GM12892 (cell line): Measurements from ENCODE around the gene HMX1.

Experiments
- POLR2A ChIP-seq: IDR thresholded peaks from 2 replicates; pipeline ENCODE4 v1.6.1; 2011; ENCODE audit warnings: low read depth, low read length, control low read depth
- POLR2AphosphoS5 ChIP-seq: IDR thresholded peaks from 2 replicates; pipeline ENCODE4 v1.6.1; 2011; ENCODE audit warnings: low read depth, low read length, control low read depth
- TAF1 ChIP-seq: IDR thresholded peaks from 2 replicates; pipeline ENCODE4 v1.6.1; 2011; ENCODE audit warnings: low read depth, mild to moderate bottlenecking, control low read depth, low read length, borderline replicate concordance

GRCh38 chr4:8818063-8818881 lies 53.4 kb downstream of the HMX1 start:
- TF ChIP-seq TAF1 (no peak), POLR2A (no peak), POLR2AphosphoS5 (no peak)
